ENCODE measurements around the gene STK38L. TPM values are rescaled to one million over a fixed set of nuclear protein-coding genes. Genes with fewer than 3 reads are reported as not detected.

The STK38L gene
- total RNA-seq, 1 experiment from 2014 or later = 25.2 TPM

- DNase-seq (ENCODE audit: low read depth, low spot score) (no peak), ATAC-seq (no peak)
- BruUV-seq (replicated peaks) = no TSS peak
- intact Hi-C loops (cut with micrococcal nuclease; ENCODE audit: unreplicated experiment) (no loop called here), in situ Hi-C loops (cut with HindIII; ENCODE audit: low pct_unique_long_range_greater_than_20kb, low sequenced_read_pairs) (no loop called here)
- Histone ChIP-seq H3K4me1 (ENCODE audit: control insufficient read depth, insufficient read depth, low read length) (no peaks in the 10 kb centered on the region), H3K9me3 (ENCODE audit: control insufficient read depth, insufficient read depth, low read depth, low read length) (no peaks in the 10 kb centered on the region), H3K27ac (ENCODE audit: low read length) (no peak overlapping the region), H3K27me3 (ENCODE audit: control insufficient read depth, insufficient read depth, low read length) (no peaks in the 10 kb centered on the region), H3K4me3 (ENCODE audit: low read depth in 2 of 2, low read length in 2 of 2) (no peak overlapping the region), H3K36me3 (ENCODE audit: control insufficient read depth, insufficient read depth, low read length) (no peaks in the 10 kb centered on the region)
- POLR2A ChIA-PET = no interaction called here
- TF ChIP-seq POLR2AphosphoS5 (IDR thresholded peaks at IDR 0.05; ENCODE audit: low read depth, low read length) = no peak
- no peak for TF ChIP-seq REST (IDR thresholded peaks at IDR 0.05; ENCODE audit: insufficient read depth in 1 of 2, low read depth in 2 of 2, low read length in 1 of 2)
- no peak for TF ChIP-seq CTCF (IDR thresholded peaks at IDR 0.05)
- no peak for TF ChIP-seq TCF7L2 (IDR thresholded peaks at IDR 0.05; ENCODE audit: low read depth, low read length)
- no peak for TF ChIP-seq SIN3A (IDR thresholded peaks at IDR 0.05; ENCODE audit: borderline replicate concordance, insufficient read depth, low read depth, low read length)
- CTCF ChIA-PET = no interaction called here
These were observed 49.4 kb downstream of the STK38L start for GRCh38 chr12:27293463-27293862.

- TF ChIP-seq REST (IDR thresholded peaks at IDR 0.05; ENCODE audit: insufficient read depth in 1 of 2, low read depth in 2 of 2, low read length in 1 of 2) = no peak
- no peak for ATAC-seq
- Histone ChIP-seq H3K4me3 (ENCODE audit: low read depth in 2 of 2, low read length in 2 of 2) (no peak overlapping the region), H3K27ac (ENCODE audit: low read length) (no peak overlapping the region), H3K4me1 (ENCODE audit: control insufficient read depth, insufficient read depth, low read length) (no peaks in the 10 kb centered on the region), H3K36me3 (ENCODE audit: control insufficient read depth, insufficient read depth, low read length) (no peaks in the 10 kb centered on the region), H3K27me3 (ENCODE audit: control insufficient read depth, insufficient read depth, low read length) (no peaks in the 10 kb centered on the region), H3K9me3 (ENCODE audit: control insufficient read depth, insufficient read depth, low read depth, low read length) (no peaks in the 10 kb centered on the region)
- in situ Hi-C loops (cut with HindIII; ENCODE audit: low pct_unique_long_range_greater_than_20kb, low sequenced_read_pairs) = no loop called here
- ChIA-PET CTCF (interaction anchor here (0.5 kb wide), 1 partner anchor 12 kb away, joined by 4 read pairs; no protein-coding TSS in a partner anchor), POLR2A (interaction anchor here (0.5 kb wide), 1 partner anchor 67 kb away, joined by 3 read pairs; no protein-coding TSS in a partner anchor)
- intact Hi-C loops (cut with micrococcal nuclease; ENCODE audit: unreplicated experiment) = no loop called here
- DNase-seq (ENCODE audit: low read depth, low spot score) = no peak
- no TSS peak for BruUV-seq (replicated peaks)
These were observed 52.6 kb downstream of the STK38L start for GRCh38 chr12:27296674-27297073.
